GM12875 (cell line): ENCODE data around the gene TMEM205.

ENCODE experiments used
- H3K4me3 ChIP-seq: one replicate; pipeline ENCODE4 v1.5.1; 2011; ENCODE audit warnings: low read depth, low read length, control low read depth
- CTCF ChIP-seq: IDR thresholded peaks from 2 replicates; pipeline ENCODE4 v1.5.1; 2011; ENCODE audit warnings: low read depth, mild to moderate bottlenecking, control low read depth, inconsistent platforms, low read length, moderate library complexity, borderline replicate concordance; ENCODE audit not compliant: insufficient read depth

Gene TMEM205

GRCh38 chr19:11377237-11377636, 31.2 kb upstream of the TMEM205 start:
- no peak for TF ChIP-seq CTCF
- no peak overlapping the region for H3K4me3 ChIP-seq

GRCh38 chr19:11375143-11375948, 29.3 kb upstream of the TMEM205 start:
- peak overlapping the region; percentile 69 for H3K4me3 ChIP-seq
- TF ChIP-seq CTCF, result no peak

GRCh38 chr19:11374433-11375142, 28.5 kb upstream of the TMEM205 start, which contains the start of gene SWSAP1:
Gene SWSAP1 (plus strand): TSS chr19:11374666. CDS start chr19:11374681, 15 bp downstream.
- H3K4me3 ChIP-seq, result peak within 1 kb of the TSS; percentile 75
- no peak for TF ChIP-seq CTCF

GRCh38 chr19:11373885-11374432, 27.9 kb upstream of the TMEM205 start:
- H3K4me3 ChIP-seq, result peak overlapping the region; percentile 75
- no peak for TF ChIP-seq CTCF

GRCh38 chr19:11373166-11373884, 27.3 kb upstream of the TMEM205 start:
- no peak for TF ChIP-seq CTCF
- no peak overlapping the region for H3K4me3 ChIP-seq

GRCh38 chr19:11370744-11371143, 24.7 kb upstream of the TMEM205 start:
- TF ChIP-seq CTCF, result no peak
- no peak overlapping the region for H3K4me3 ChIP-seq
